ENCODE results near the gene PRELID3B. TPM values are rescaled to one million over a fixed set of nuclear protein-coding genes. Genes with fewer than 3 reads are reported as not detected.
A peak's percentile ranks its signal among the peaks of the same experiment; 100 is the strongest.

Gene PRELID3B
- total and polyA plus RNA-seq, 10 of the 15 experiments (the other 5 are each of a cell fraction or from before 2014, with no cell fraction given), result 72.5 to 151 (median 124) TPM

DNA sequence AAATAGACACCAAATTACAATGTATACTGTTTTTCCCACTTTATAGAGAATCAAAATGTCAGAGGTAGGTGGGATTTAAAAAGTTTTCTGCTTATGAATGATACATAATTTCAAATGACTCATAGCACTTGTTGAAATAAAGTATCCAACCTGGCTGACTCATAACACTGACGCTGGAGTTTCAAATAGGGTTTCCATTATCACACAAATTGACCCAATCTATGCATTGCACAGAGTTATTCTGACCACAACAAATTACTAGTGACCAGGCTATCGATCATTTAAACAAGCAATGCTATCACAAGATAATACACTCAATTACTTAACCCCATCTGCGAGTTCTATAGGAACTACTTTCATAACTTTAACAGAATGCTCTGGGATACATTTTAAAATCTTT lies 31.9 kb upstream of the PRELID3B start (continued):
- peak; percentile 67 for TF ChIP-seq MTA2 (IDR thresholded peaks at IDR 0.05; ENCODE audit: low read depth)
- TF ChIP-seq ETV6 (conservative IDR thresholded peaks at IDR 0.05 in 1 of 2, IDR thresholded peaks at IDR 0.05 in 1 of 2; ENCODE audit: borderline replicate concordance in 1 of 2, low read depth in 1 of 2), result peak in 1 of 2 experiments; percentile 21; a peak in 1 of 4 replicates
- TF ChIP-seq, protein P1, sequence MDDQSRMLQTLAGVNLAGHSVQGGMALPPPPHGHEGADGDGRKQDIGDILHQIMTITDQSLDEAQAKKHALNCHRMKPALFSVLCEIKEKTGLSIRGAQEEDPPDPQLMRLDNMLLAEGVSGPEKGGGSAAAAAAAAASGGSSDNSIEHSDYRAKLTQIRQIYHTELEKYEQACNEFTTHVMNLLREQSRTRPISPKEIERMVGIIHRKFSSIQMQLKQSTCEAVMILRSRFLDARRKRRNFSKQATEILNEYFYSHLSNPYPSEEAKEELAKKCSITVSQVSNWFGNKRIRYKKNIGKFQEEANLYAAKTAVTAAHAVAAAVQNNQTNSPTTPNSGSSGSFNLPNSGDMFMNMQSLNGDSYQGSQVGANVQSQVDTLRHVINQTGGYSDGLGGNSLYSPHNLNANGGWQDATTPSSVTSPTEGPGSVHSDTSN (IDR thresholded peaks at IDR 0.05; ENCODE audit: insufficient replicate concordance, low read depth, low read length), result peak; percentile 54
- peak; percentile 91 for TF ChIP-seq RUNX3 (IDR thresholded peaks at IDR 0.05; ENCODE audit: low read length)
- peak in 1 of 2 experiments; percentile 49; a peak in 2 of 4 replicates for TF ChIP-seq EP300 (IDR thresholded peaks at IDR 0.05; ENCODE audit: borderline replicate concordance in 1 of 2, control insufficient read depth in 1 of 2, low read depth in 2 of 2, low read length in 2 of 2)
- TF ChIP-seq IKZF2 (IDR thresholded peaks at IDR 0.05), result peak in 1 of 2 experiments; percentile 44; a peak in 1 of 4 replicates
- TF ChIP-seq BRCA1 (IDR thresholded peaks at IDR 0.05; ENCODE audit: low read depth, low read length), result no peak

DNA sequence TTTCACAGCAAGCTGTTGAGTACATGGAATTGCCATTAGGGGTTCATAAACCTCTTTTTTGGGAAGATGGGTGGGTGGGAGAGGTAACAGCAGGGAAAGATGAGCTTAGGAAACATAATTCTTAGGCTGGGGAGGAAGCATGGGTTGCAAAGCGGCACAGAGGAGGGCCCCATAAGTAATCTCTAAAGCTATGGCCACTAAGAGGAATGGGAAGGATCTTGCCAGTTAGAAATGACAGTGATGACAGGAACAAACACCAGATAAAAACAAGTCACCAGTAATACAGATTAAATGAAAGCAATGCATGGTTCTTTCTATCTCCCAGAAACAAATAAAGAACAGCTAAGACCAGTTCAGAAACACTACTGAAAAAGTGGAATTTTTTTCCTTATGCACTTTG lies 31.0 kb upstream of the PRELID3B start:
- H3K4me3 ChIP-seq, result no peak overlapping the region
- no peaks in the 10 kb centered on the region for H3K79me2 ChIP-seq (ENCODE audit: control insufficient read depth, insufficient read depth, low read length)
- FAIRE-seq, result no peak
- no peaks in the 10 kb centered on the region for H3K9me3 ChIP-seq (replicated peaks; ENCODE audit: control insufficient read depth, insufficient read depth, low read length)
- ChIA-PET CTCF (interaction anchor here (0.9 to 1.7 kb wide), 3 partner anchors 9 to 144 kb away, joined by 3 to 6 read pairs (median 4); no protein-coding TSS in a partner anchor), POLR2A (no interaction called here), SMC1A (ENCODE audit: uncharacterized antibody, unreplicated experiment) (interaction anchor here (0.8 to 1.1 kb wide), 2 partner anchors 9 to 14 kb away, joined by 3 read pairs; no protein-coding TSS in a partner anchor), RAD21 (ENCODE audit: unreplicated experiment) (no interaction called here)
- no peak for DNase-seq (ENCODE audit: low read depth, low spot score)
- no peak overlapping the region for H3K4me2 ChIP-seq (ENCODE audit: control insufficient read depth, insufficient read depth)
- peaks cover 5 to 6% of the 10 kb centered on the region in 2 experiments for H3K27me3 ChIP-seq (replicated peaks in 1 of 2; ENCODE audit: control insufficient read depth in 2 of 2, insufficient read depth in 2 of 2, low read length in 1 of 2)
- intact Hi-C loops (cut with micrococcal nuclease; ENCODE audit: unreplicated experiment), result no loop called here
- no peak overlapping the region for H2AFZ ChIP-seq (ENCODE audit: control insufficient read depth, low read depth, low read length)
- no peaks in the 10 kb centered on the region for H4K20me1 ChIP-seq (ENCODE audit: control insufficient read depth, insufficient read depth)
- WGBS (ENCODE audit: insufficient coverage, insufficient replicate concordance, low lambda C conversion rate, missing lambda C conversion rate), result 91% methylated on average over 1 of the region's 1 CpG
- no TSS peak for BruUV-seq (replicated peaks)
- in situ Hi-C loops (cut with MboI), result no loop called here
- no peak for ATAC-seq
- peaks cover 7% of the 10 kb centered on the region for H3K4me1 ChIP-seq (ENCODE audit: control insufficient read depth, insufficient read depth, low read length)
- TF ChIP-seq, protein P2, sequence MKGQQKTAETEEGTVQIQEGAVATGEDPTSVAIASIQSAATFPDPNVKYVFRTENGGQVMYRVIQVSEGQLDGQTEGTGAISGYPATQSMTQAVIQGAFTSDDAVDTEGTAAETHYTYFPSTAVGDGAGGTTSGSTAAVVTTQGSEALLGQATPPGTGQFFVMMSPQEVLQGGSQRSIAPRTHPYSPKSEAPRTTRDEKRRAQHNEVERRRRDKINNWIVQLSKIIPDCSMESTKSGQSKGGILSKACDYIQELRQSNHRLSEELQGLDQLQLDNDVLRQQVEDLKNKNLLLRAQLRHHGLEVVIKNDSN (IDR thresholded peaks at IDR 0.05; ENCODE audit: borderline replicate concordance, extremely low read length, insufficient read depth, low read depth, low read length), result no peak
- TF ChIP-seq KDM1A (IDR thresholded peaks at IDR 0.05; ENCODE audit: borderline replicate concordance) (no peak), YBX1 (IDR thresholded peaks at IDR 0.05) (no peak), IRF4 (IDR thresholded peaks at IDR 0.05; ENCODE audit: low read depth, low read length) (no peak), SMAD5 (IDR thresholded peaks at IDR 0.05; ENCODE audit: low read depth) (no peak)
- no peak overlapping the region for H3K27ac ChIP-seq (ENCODE audit: control insufficient read depth, insufficient read depth)
- H3K9ac ChIP-seq (ENCODE audit: control insufficient read depth, insufficient read depth, low read length), result no peak overlapping the region
- H3K36me3 ChIP-seq (ENCODE audit: control insufficient read depth in 2 of 2, insufficient read depth in 2 of 2, low read length in 1 of 2), result no peaks in the 10 kb centered on the region
